Fibroblast of skin of back (primary cell): ENCODE measurements around the gene GMDS.

Experiments
- DNase-seq: peaks from one replicate; pipeline ENCODE4 v3.0.0-alpha.2; 2013

GMDS gene

GRCh38 chr6:1621070-1621701 lies 624.2 kb downstream of the GMDS start:
- DNase-seq, result no peak

GRCh38 chr6:1620504-1621069 lies 624.8 kb downstream of the GMDS start:
- no peak for DNase-seq

DNA sequence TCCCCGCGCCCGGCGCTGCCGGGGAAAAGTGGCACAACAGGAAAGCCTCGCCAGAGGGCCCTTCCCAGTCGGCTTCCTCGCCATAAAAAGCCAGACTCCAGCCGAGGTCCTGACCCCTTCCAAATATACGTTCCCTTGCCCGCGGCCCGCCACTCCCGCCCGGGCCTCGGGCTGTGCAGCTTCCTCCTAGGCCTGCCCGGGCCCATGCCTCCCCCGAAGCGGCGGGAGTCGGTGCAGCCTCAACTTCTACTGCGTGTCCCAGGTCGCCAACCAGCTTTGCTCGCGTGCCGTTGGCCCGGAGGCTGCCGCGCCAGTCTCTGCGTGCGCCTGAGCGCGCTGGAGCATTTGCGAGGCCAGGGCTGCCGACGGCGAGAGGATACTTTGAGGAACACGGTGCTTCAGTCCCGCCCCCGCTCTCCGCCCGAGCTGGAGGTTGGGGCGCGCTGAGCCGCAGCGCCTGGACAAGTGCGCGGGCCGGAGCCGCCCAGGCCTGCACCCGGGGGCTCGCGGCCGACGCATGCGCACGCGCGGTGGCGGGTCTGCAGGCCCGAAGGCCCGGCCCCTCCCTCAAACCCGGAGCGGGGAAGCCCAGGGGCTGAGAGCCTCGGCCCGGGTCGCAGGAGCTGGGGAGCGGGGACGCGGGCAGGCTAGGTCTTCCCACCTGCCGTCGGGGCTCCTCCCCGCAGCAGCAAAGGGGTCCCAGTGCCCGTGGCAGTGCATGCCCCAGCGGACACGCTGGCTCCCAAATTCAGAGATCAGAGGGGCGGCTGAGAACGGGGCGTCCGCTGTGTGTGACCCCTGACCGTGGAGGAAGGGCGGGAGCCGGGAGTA lies 625.5 kb downstream of the GMDS start:
- no peak for DNase-seq

- no peak for DNase-seq
Observed at GRCh38 chr6:1619098-1619672, 626.2 kb downstream of the GMDS start.

- DNase-seq, result no peak
Observed at GRCh38 chr6:1618311-1619097, 626.9 kb downstream of the GMDS start.

GRCh38 chr6:1617466-1618310 lies 627.7 kb downstream of the GMDS start:
- DNase-seq, result no peak

GRCh38 chr6:1616701-1617463 lies 628.5 kb downstream of the GMDS start:
- DNase-seq, result no peak

DNA sequence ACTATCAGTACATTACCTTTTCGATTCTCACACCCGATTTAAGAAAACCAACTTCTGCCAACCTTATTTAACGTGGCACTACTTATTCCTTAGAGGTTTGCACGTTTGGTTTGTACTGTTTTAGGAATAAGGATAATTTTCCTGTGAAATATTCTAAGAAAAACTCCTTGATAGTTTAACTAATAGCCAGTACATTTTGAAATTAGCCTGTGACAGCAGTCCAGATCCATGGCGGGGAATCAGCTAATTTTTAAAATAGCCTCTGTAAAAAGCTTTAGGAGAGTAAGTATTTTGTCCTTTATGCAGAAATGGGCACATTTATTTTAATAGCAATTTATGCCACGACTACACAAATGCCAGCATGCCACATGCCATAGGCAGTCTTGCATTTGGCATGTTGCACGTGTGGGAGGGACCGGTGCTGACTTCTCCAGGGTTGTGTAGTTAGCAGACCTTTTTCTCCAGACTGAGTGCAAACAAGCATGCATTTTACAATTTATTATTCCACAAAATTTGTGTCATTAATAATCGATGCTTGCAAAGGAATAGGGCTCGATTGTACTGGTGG lies 629.5 kb downstream of the GMDS start:
- no peak for DNase-seq

GRCh38 chr6:1615151-1615852 lies 630.1 kb downstream of the GMDS start:
- DNase-seq, result no peak

DNA sequence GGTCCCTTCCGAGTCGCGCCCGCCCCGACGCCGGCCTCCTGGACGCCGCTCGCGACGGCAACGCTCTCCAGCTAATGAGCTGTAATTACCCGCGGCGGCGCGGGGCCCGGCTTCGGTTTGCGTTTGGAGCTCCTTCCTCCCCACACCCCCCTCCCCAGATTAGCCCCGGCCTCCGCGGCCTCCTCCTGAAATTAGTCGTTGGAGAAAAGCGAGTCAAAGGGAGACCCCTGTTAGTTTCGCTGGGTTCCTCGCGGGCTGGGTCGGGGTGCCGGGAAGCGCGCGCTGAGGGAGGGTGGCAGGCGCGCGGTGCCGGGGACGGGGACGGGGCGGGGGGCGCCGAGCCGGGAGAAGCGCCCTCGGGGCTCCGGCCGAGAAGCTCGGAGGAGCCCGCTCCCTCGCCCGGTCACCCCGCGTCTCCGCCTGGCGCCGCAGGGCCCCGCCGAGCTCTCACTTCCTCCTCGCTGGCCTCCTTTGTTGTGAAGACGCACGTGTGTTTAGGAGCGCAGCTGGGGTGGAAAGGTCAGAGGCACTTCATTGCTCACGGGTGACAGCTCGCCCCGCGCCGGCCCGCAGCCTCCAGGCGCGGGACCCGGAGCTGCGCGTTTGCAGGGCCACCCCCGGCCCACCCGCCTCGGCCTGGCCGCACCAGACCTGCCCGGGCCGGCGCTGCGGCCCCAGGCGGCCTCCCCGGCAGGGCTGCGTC lies 630.8 kb downstream of the GMDS start:
- DNase-seq, result no peak

- peak; percentile 45 for DNase-seq
Observed at GRCh38 chr6:1613688-1614447, 631.5 kb downstream of the GMDS start.

DNA sequence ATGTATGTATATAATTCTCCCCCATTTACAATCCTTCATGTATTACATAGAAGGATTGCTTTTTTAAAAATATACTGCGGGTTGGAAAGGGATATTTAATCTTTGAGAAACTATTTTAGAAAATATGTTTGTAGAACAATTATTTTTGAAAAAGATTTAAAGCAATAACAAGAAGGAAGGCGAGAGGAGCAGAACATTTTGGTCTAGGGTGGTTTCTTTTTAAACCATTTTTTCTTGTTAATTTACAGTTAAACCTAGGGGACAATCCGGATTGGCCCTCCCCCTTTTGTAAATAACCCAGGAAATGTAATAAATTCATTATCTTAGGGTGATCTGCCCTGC lies 632.1 kb downstream of the GMDS start:
- no peak for DNase-seq

GRCh38 chr6:1612974-1613306 lies 632.5 kb downstream of the GMDS start:
- DNase-seq, result peak; percentile 85

DNA sequence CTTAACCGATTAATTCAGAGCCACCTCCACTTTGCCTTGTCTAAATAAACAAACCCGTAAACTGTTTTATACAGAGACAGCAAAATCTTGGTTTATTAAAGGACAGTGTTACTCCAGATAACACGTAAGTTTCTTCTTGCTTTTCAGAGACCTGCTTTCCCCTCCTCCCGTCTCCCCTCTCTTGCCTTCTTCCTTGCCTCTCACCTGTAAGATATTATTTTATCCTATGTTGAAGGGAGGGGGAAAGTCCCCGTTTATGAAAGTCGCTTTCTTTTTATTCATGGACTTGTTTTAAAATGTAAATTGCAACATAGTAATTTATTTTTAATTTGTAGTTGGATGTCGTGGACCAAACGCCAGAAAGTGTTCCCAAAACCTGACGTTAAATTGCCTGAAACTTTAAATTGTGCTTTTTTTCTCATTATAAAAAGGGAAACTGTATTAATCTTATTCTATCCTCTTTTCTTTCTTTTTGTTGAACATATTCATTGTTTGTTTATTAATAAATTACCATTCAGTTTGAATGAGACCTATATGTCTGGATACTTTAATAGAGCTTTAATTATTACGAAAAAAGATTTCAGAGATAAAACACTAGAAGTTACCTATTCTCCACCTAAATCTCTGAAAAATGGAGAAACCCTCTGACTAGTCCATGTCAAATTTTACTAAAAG lies 633.0 kb downstream of the GMDS start:
- no peak for DNase-seq

GRCh38 chr6:1611572-1612298 lies 633.7 kb downstream of the GMDS start:
- DNase-seq, result peak; percentile 49

DNA sequence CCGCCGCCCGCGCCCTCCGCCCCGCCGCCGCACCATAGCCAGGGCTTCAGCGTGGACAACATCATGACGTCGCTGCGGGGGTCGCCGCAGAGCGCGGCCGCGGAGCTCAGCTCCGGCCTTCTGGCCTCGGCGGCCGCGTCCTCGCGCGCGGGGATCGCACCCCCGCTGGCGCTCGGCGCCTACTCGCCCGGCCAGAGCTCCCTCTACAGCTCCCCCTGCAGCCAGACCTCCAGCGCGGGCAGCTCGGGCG lies 634.2 kb downstream of the GMDS start:
- peak; percentile 56 for DNase-seq

GRCh38 chr6:1610497-1611321 lies 634.7 kb downstream of the GMDS start:
- peak; percentile 44 for DNase-seq
